HEK293 (cell line): ENCODE results near the gene MDN1.

Experiments used
- CTCF ChIP-seq: fragments of 450-650 bp; formaldehyde crosslinking; IDR thresholded peaks from 2 replicates; pipeline ENCODE4 v1.5.1; 2016; ENCODE audit warnings: missing biosample characterization, missing genetic modification characterization
- KLF9 ChIP-seq: fragments of 450-650 bp; formaldehyde crosslinking; IDR thresholded peaks from 2 replicates; pipeline ENCODE4 v1.5.1; 2016; ENCODE audit warnings: missing biosample characterization, missing genetic modification characterization, low read depth
- PATZ1 ChIP-seq: fragments of 450-650 bp; formaldehyde crosslinking; IDR thresholded peaks from 2 replicates; pipeline ENCODE4 v1.5.1; 2016; ENCODE audit warnings: missing biosample characterization, missing genetic modification characterization
- TRIM28 ChIP-seq: IDR thresholded peaks from 2 replicates; pipeline ENCODE4 v1.6.1; 2011; ENCODE audit warnings: low read length, control low read depth, borderline replicate concordance
- ZNF157 ChIP-seq: fragments of 450-650 bp; formaldehyde crosslinking; IDR thresholded peaks from 2 replicates; pipeline ENCODE4 v1.5.1; 2016; ENCODE audit warnings: missing biosample characterization, missing genetic modification characterization
- ZNF518A ChIP-seq: fragments of 450-650 bp; formaldehyde crosslinking; conservative IDR thresholded peaks from 2 replicates; pipeline ENCODE4 v1.5.1; 2016; ENCODE audit warnings: low read depth, missing biosample characterization, missing genetic modification characterization
- ZNF654 ChIP-seq: fragments of 450-650 bp; formaldehyde crosslinking; IDR thresholded peaks from 2 replicates; pipeline ENCODE4 v1.5.1; 2016; ENCODE audit warnings: low read depth, missing biosample characterization, missing genetic modification characterization
- TF ChIP-seq, protein P1 (sequence below): fragments of 450-650 bp; formaldehyde crosslinking; IDR thresholded peaks from 2 replicates; pipeline ENCODE4 v1.5.1; 2016; ENCODE audit warnings: missing biosample characterization, missing genetic modification characterization
- TF ChIP-seq, protein P2 (sequence below): fragments of 450-650 bp; formaldehyde crosslinking; IDR thresholded peaks from 2 replicates; pipeline ENCODE4 v1.5.1; 2016; ENCODE audit warnings: missing biosample characterization, missing genetic modification characterization

DNA sequence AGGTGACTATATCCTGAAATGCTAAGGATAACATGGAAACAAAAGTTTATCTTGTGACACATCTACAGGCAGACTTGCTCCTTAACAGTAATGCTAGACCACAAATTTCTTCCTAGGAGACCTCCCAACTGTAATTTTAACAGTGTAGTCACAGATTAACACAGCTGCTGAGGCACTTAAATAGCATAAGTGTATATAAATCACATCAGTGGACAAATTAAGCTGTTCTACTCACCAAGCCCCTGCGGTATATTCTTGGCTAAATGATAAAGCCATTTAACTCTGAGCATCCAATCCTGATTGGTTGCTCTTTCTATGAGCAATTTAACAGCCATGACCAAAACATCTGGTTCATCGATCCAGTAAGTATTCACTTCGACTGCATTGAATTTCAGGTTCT lies 107.8 kb downstream of the MDN1 start:
- TF ChIP-seq TRIM28 (no peak), ZNF157 (tag by site-specific recombination) (no peak), CTCF (tag by site-specific recombination) (no peak), ZNF518A (no peak), PATZ1 (tag by site-specific recombination) (no peak), KLF9 (tag by site-specific recombination) (no peak), ZNF654 (tag by site-specific recombination) (no peak)
- TF ChIP-seq, protein P1, sequence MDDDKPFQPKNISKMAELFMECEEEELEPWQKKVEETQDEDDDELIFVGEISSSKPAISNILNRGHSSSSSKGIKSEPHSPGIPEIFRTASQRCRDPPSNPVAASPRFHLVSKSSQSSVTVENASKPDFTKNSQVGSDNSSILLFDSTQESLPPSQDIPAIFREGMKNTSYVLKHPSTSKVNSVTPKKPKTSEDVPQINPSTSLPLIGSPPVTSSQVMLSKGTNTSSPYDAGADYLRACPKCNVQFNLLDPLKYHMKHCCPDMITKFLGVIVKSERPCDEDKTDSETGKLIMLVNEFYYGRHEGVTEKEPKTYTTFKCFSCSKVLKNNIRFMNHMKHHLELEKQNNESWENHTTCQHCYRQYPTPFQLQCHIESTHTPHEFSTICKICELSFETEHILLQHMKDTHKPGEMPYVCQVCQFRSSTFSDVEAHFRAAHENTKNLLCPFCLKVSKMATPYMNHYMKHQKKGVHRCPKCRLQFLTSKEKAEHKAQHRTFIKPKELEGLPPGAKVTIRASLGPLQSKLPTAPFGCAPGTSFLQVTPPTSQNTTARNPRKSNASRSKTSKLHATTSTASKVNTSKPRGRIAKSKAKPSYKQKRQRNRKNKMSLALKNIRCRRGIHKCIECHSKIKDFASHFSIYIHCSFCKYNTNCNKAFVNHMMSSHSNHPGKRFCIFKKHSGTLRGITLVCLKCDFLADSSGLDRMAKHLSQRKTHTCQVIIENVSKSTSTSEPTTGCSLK (tag by site-specific recombination), result no peak
- TF ChIP-seq, protein P2, sequence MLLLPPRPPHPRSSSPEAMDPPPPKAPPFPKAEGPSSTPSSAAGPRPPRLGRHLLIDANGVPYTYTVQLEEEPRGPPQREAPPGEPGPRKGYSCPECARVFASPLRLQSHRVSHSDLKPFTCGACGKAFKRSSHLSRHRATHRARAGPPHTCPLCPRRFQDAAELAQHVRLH (tag by site-specific recombination), result no peak
